GM19328 (cell line): ENCODE data around the gene SYMPK.

Experiments used
- ATAC-seq: cut with Tn5 transposase; IDR thresholded peaks from one replicate; pipeline ENCODE4 v1.9.1; 2021; ENCODE audit warnings: mild to moderate bottlenecking, moderate library complexity; ENCODE audit not compliant: unreplicated experiment

Gene SYMPK

GRCh38 chr19:45826934-45827333 lies 36.0 kb downstream of the SYMPK start:
- ATAC-seq: no peak

- no peak for ATAC-seq
Measured at GRCh38 chr19:45825917-45826893, 36.7 kb downstream of the SYMPK start.

- ATAC-seq: no peak
Measured at GRCh38 chr19:45825263-45825605, 37.7 kb downstream of the SYMPK start.

- no peak for ATAC-seq
Measured at GRCh38 chr19:45824531-45825262, 38.2 kb downstream of the SYMPK start.

- no peak for ATAC-seq
Measured at GRCh38 chr19:45824041-45824471, 38.9 kb downstream of the SYMPK start.

GRCh38 chr19:45823182-45823581 lies 39.8 kb downstream of the SYMPK start:
- ATAC-seq: no peak

- ATAC-seq: no peak
Measured at GRCh38 chr19:45822716-45823115, 40.2 kb downstream of the SYMPK start.

- ATAC-seq: no peak
Measured at GRCh38 chr19:45821570-45821969, 41.4 kb downstream of the SYMPK start.

- no peak for ATAC-seq
Measured at GRCh38 chr19:45821103-45821521, 41.8 kb downstream of the SYMPK start.

- no peak for ATAC-seq
Measured at GRCh38 chr19:45820413-45821102, 42.4 kb downstream of the SYMPK start.

- ATAC-seq: no peak
Measured at GRCh38 chr19:45819769-45820168, 43.2 kb downstream of the SYMPK start.

- ATAC-seq: no peak
Measured at GRCh38 chr19:45817725-45818301, 45.1 kb downstream of the SYMPK start.

GRCh38 chr19:45817010-45817724 lies 45.8 kb downstream of the SYMPK start:
- ATAC-seq: peak; percentile 80

- no peak for ATAC-seq
Measured at GRCh38 chr19:45816236-45817009, 46.5 kb downstream of the SYMPK start.

- ATAC-seq: no peak
Measured at GRCh38 chr19:45815481-45816216, 47.3 kb downstream of the SYMPK start.

- no peak for ATAC-seq
Measured at GRCh38 chr19:45814851-45815480, 48.0 kb downstream of the SYMPK start, which contains the start of gene RSPH6A. TSS of gene RSPH6A (minus strand) at chr19:45815308. CDS start at chr19:45815176, 132 bp downstream.

- ATAC-seq: no peak
Measured at GRCh38 chr19:45814166-45814780, 48.7 kb downstream of the SYMPK start.

- ATAC-seq: no peak
Measured at GRCh38 chr19:45812297-45812696, 50.6 kb downstream of the SYMPK start.
